GM21360 (cell line): ENCODE data around the gene DNAJC15.

ENCODE experiments used
- ATAC-seq: cut with Tn5 transposase; IDR thresholded peaks from one replicate; pipeline ENCODE4 v1.9.1; 2021; ENCODE audit warnings: mild to moderate bottlenecking, moderate library complexity; ENCODE audit not compliant: unreplicated experiment

Gene DNAJC15

GRCh38 chr13:43150369-43151207 is 127.2 kb downstream of the DNAJC15 start:
- no peak for ATAC-seq

GRCh38 chr13:43153436-43154090 is 130.2 kb downstream of the DNAJC15 start:
- ATAC-seq: no peak

GRCh38 chr13:43154156-43154651 is 130.8 kb downstream of the DNAJC15 start:
- no peak for ATAC-seq

- no peak for ATAC-seq
Measured at GRCh38 chr13:43154839-43155238, 131.5 kb downstream of the DNAJC15 start.

- ATAC-seq: no peak
Measured at GRCh38 chr13:43156916-43157315, 133.5 kb downstream of the DNAJC15 start.

GRCh38 chr13:43157796-43158195 is 134.4 kb downstream of the DNAJC15 start:
- ATAC-seq: no peak

GRCh38 chr13:43158516-43158915 is 135.1 kb downstream of the DNAJC15 start:
- no peak for ATAC-seq

GRCh38 chr13:43159026-43159461 is 135.7 kb downstream of the DNAJC15 start:
- ATAC-seq: no peak
